A549 (cell line): ENCODE results near the gene ATAD3A. TPM values are rescaled to one million over a fixed set of nuclear protein-coding genes. Genes with fewer than 3 reads are reported as not detected.

ENCODE experiments used
- ATAC-seq, 2 experiments: fragments of 200-7000 bp in 1 of 2; fragments of >200 bp in 1 of 2; cut with Nextera tagmentation in 1 of 2; cut with Tn5 transposase in 1 of 2; 3 replicates each; pipeline versions ENCODE4 v1.8.0 to v1.9.1; 2018 to 2020; ENCODE audit warnings: mild to moderate bottlenecking in 1 of 2, moderate library complexity in 1 of 2
- CTCF ChIA-PET: fragments of 300-600 bp; sonication (Branson Sonifier 250); formaldehyde crosslinking; extraction: SDS; loops from one replicate; lab custom pipeline; 2021; ENCODE audit warnings: antibody characterized with exemption, inconsistent platforms; lab: Yijun Ruan, JAX
- POLR2A ChIA-PET: fragments of 350-600 bp; formaldehyde crosslinking; extraction: SDS; loops from one replicate; lab custom pipeline; 2021; ENCODE audit warnings: antibody characterized with exemption, inconsistent platforms; lab: Yijun Ruan, JAX
- DNase-seq, 2 experiments: peaks; one replicate each; pipeline versions ENCODE4 v3.0.0 to v3.0.0-alpha.2; 2011 to 2016; ENCODE audit warnings: low read depth in 1 of 2, low spot score in 1 of 2
- FAIRE-seq: peaks from 2 replicates; lab custom pipeline; 2011; peaks lifted over from hg19 to GRCh38; lab: Jason Lieb, UNC
- H3K27ac ChIP-seq, 2 experiments: fragments of >200 bp; sonication (Bioruptor Twin); formaldehyde crosslinking; 3 replicates each; pipeline ENCODE4 v1.5.1; 2016 to 2017
- H3K4me1 ChIP-seq: fragments of >200 bp; sonication (Bioruptor Twin); formaldehyde crosslinking; 3 replicates; pipeline ENCODE4 v1.6.1; 2016
- H3K4me2 ChIP-seq: fragments of >200 bp; sonication (Bioruptor Twin); formaldehyde crosslinking; 3 replicates; pipeline ENCODE4 v1.6.1; 2016
- H3K4me3 ChIP-seq: fragments of >200 bp; sonication (Bioruptor Twin); formaldehyde crosslinking; 3 replicates; pipeline ENCODE4 v1.5.1; 2016
- H3K9me3 ChIP-seq: fragments of >200 bp; sonication (Bioruptor Twin); formaldehyde crosslinking; 3 replicates; pipeline ENCODE4 v1.6.1; 2016
- EHMT2 ChIP-seq: fragments of 200-600 bp; sonication (generic); IDR thresholded peaks from 2 replicates; pipeline ENCODE4 v1.6.1; 2016; ENCODE audit warnings: antibody characterized with exemption, low read depth, mild to moderate bottlenecking, moderate library complexity
- FOSL2 ChIP-seq, 2 experiments: fragments of 450-650 bp in 1 of 2; fragments of >200 bp in 1 of 2; sonication (Bioruptor Twin) in 1 of 2; formaldehyde crosslinking; IDR thresholded peaks; 2 replicates each; pipeline versions ENCODE4 v1.5.0 to v1.6.1; 2016 to 2020; ENCODE audit warnings: mild to moderate bottlenecking in 1 of 2, moderate library complexity in 1 of 2
- FOXS1 ChIP-seq: fragments of 250-450 bp; sonication (Bioruptor Pico); IDR thresholded peaks from 2 replicates; pipeline ENCODE4 v1.5.0; 2020; ENCODE audit warnings: mild to moderate bottlenecking, moderate library complexity
- HDAC2 ChIP-seq: fragments of 200-600 bp; sonication (generic); IDR thresholded peaks from 2 replicates; pipeline ENCODE4 v1.6.1; 2016
- HEYL ChIP-seq: fragments of 250-450 bp; sonication (Bioruptor Pico); IDR thresholded peaks from 2 replicates; pipeline ENCODE4 v1.8.0; 2021; ENCODE audit warnings: mild to moderate bottlenecking, moderate library complexity
- HOXB5 ChIP-seq: fragments of 250-450 bp; sonication (Bioruptor Pico); IDR thresholded peaks from 2 replicates; pipeline ENCODE4 v1.5.0; 2020; ENCODE audit warnings: mild to moderate bottlenecking, moderate library complexity
- JUN ChIP-seq, 2 experiments: fragments of >200 bp; sonication (Bioruptor Twin); formaldehyde crosslinking; IDR thresholded peaks; 2 replicates in 1 of 2; 3 replicates in 1 of 2; pipeline ENCODE4 v1.6.1; 2016 to 2017
- KDM5A ChIP-seq: fragments of 200-600 bp; sonication (generic); IDR thresholded peaks from 2 replicates; pipeline ENCODE4 v1.6.1; 2016; ENCODE audit warnings: antibody characterized with exemption, mild to moderate bottlenecking
- NFE2L2 ChIP-seq: fragments of 150-350 bp; conservative IDR thresholded peaks from 2 replicates; pipeline ENCODE4 v1.6.1; 2014; ENCODE audit warnings: low read length
- NPAS2 ChIP-seq: fragments of 250-450 bp; sonication (Bioruptor Pico); IDR thresholded peaks from 2 replicates; pipeline ENCODE4 v1.8.0; 2022; ENCODE audit warnings: mild to moderate bottlenecking, moderate library complexity, borderline replicate concordance
- POLR2A ChIP-seq: IDR thresholded peaks from 2 replicates; pipeline ENCODE4 v1.6.1; 2012; ENCODE audit warnings: mild to moderate bottlenecking, low read length
- POLR2AphosphoS2 ChIP-seq: conservative IDR thresholded peaks from 2 replicates; pipeline ENCODE4 v1.6.1; 2012; ENCODE audit warnings: low read length, improper control_type of control experiment, inconsistent platforms
- RAD21 ChIP-seq, 2 experiments: fragments of >200 bp in 1 of 2; sonication (Bioruptor Twin) in 1 of 2; formaldehyde crosslinking in 1 of 2; IDR thresholded peaks in 1 of 2; conservative IDR thresholded peaks in 1 of 2; 2 replicates in 1 of 2; 3 replicates in 1 of 2; pipeline ENCODE4 v1.6.1; 2012 to 2018; ENCODE audit warnings: inconsistent platforms in 1 of 2
- RCOR1 ChIP-seq: fragments of 150-350 bp; IDR thresholded peaks from 2 replicates; pipeline ENCODE4 v1.6.1; 2014; ENCODE audit warnings: antibody characterized with exemption, low read length, low read depth
- RNF2 ChIP-seq: fragments of 200-600 bp; sonication (generic); IDR thresholded peaks from 2 replicates; pipeline ENCODE4 v1.6.1; 2016; ENCODE audit warnings: low read depth, mild to moderate bottlenecking, antibody characterized with exemption, moderate library complexity, borderline replicate concordance
- SMC3 ChIP-seq: fragments of >200 bp; sonication (Bioruptor Twin); formaldehyde crosslinking; IDR thresholded peaks from 3 replicates; pipeline ENCODE4 v1.6.1; 2018; ENCODE audit warnings: inconsistent platforms
- ZNF302 ChIP-seq: fragments of 250-450 bp; sonication (Bioruptor Pico); IDR thresholded peaks from 2 replicates; pipeline ENCODE4 v1.9.0; 2021; ENCODE audit warnings: inconsistent platforms, mild to moderate bottlenecking, moderate library complexity
- ZSCAN20 ChIP-seq: fragments of 250-450 bp; sonication (Bioruptor Pico); IDR thresholded peaks from 2 replicates; pipeline ENCODE4 v1.8.0; 2022; ENCODE audit warnings: mild to moderate bottlenecking, moderate library complexity
- WGBS: methylation state at CpG from one replicate; pipeline ENCODE4 v1.1.6; 2017; ENCODE audit errors: missing lambda C conversion rate; 5-methylcytosine and 5-hydroxymethylcytosine counted together
- polyA plus RNA-seq, 4 experiments: library from polyadenylated mRNA; depleted of rRNA in 3 of 4; stranded (reverse); fragments of >200 nt; fragmentation: RNase III in 1 of 4; extraction: RNeasy Plus Mini Kit Qiagen cat#74134 plus additional on column Dnase treatment in 1 of 4; gene quantifications; 2 replicates in 3 of 4; 3 replicates in 1 of 4; pipeline ENCODE4 v1.2.3, GENCODE V29; 2011 to 2017
- TF ChIP-seq, protein P1 (sequence below): fragments of 250-450 bp; sonication (Bioruptor Pico); IDR thresholded peaks from 2 replicates; pipeline ENCODE4 v1.5.0; 2020; ENCODE audit warnings: low read depth, mild to moderate bottlenecking, moderate library complexity
- TF ChIP-seq, protein P2 (sequence below): fragments of >200 bp; sonication (Bioruptor Twin); formaldehyde crosslinking; IDR thresholded peaks from 3 replicates; pipeline ENCODE4 v1.6.1; 2016
- TF ChIP-seq, protein P3 (sequence below): fragments of >200 bp; sonication (Bioruptor Twin); formaldehyde crosslinking; IDR thresholded peaks from 3 replicates; pipeline ENCODE4 v1.5.1; 2016
- TF ChIP-seq, protein P4 (sequence below): fragments of 450-650 bp; IDR thresholded peaks from 2 replicates; pipeline ENCODE4 v1.6.1; 2014; ENCODE audit warnings: antibody characterized with exemption

The ATAD3A gene
- polyA plus RNA-seq, 2 of the 4 experiments (the other 2 are of a cell fraction), result 10.9 to 27.2 TPM

DNA sequence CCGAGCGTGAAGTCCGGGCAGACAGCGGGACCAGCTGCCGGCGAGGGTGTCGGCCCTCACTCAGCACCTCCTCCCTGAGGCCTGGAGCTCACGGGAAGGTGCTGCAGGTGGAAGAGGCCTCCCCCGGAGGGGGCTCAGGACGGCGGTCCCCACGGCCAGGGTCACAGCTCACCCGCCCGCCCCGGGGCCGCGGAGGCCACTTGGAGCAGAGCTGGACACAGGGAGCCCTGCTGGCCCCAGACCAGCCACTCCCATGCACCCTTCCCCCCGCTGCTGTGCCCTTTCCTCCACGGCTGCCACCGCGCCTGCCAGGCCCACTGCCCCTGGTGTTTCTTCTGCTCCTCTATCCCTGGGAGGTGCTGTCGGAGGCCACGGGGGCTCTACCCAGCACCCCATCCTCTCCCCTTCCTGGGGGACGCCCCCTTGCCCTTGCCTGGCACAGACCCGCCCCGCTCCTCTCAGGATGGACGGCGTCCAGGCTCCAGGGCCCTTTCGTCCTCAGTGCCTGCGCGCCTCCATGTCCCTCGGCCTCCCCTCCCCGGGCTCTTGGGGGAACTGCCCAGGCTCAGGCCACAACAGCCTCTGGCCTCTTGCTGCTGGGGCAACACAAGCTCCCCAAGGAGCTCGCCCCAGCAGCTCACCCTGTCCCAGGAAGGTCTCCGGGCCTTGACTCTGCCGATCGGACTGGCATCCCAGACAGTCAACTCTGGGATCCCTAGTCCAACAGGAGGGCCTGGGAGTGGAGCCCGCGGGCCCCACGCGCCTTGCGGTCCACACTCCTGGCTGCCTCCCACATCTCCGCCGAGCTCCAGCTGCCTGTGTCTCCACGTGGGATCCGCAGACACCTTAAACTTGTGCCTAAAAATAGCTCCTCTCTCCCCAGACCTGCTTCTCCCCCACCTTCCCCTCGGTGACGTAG, 24.3 kb downstream of the ATAD3A start:
- H3K27ac ChIP-seq, result no peak overlapping the region
- DNase-seq (no peak), ATAC-seq (peak; percentile 19 to 32; a peak in 4 of 6 replicates), FAIRE-seq (no peak)
- 90% methylated on average over 29 of the region's 48 CpGs for WGBS
- H3K4me2 ChIP-seq, result no peak overlapping the region
- CTCF ChIA-PET, result interaction anchor here (0.8 kb wide), 1 partner anchor 11 kb away, joined by 3 read pairs; no protein-coding TSS in a partner anchor
- no peaks in the 10 kb centered on the region; the same call in 2 of the 3 replicates for H3K9me3 ChIP-seq
- TF ChIP-seq JUN (IDR thresholded peaks at IDR 0.05) (no peak), RCOR1 (no peak)
- TF ChIP-seq, protein P1, sequence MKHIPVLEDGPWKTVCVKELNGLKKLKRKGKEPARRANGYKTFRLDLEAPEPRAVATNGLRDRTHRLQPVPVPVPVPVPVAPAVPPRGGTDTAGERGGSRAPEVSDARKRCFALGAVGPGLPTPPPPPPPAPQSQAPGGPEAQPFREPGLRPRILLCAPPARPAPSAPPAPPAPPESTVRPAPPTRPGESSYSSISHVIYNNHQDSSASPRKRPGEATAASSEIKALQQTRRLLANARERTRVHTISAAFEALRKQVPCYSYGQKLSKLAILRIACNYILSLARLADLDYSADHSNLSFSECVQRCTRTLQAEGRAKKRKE, result no peak
- H3K4me3 ChIP-seq, result no peak overlapping the region
- no peaks in the 10 kb centered on the region for H3K4me1 ChIP-seq
- POLR2A ChIA-PET, result no interaction called here

DNA sequence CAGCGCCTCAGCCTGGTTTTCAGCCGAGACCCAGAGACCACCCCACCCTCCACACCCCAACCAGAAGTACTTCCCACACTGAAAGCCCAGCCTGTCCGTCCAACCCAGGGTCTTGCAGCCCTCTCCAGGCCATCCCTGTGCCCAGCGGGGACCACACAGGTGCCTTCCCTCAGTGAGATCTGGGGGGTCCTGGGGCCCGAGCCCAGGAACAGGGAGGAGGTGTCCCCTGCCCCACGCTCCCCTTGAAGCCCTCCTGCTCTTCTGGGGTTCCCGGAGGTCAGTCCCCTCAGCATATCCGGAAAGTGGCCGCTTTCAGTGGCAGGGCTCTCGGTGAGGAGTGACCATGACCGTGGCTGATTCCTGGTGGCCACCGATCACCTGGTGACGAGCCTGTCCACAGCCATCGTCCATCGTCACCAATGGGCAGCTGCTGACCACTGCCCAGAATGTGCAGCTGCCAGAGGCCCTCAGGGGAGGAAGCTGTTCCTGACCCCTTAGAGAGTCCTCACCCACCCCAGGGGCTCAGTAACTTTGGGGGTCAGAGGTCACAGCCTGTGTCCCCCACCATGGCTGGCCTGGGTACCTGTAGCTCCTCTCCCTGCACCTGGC, 25.1 kb downstream of the ATAD3A start:
- WGBS, result 100% methylated on average over 2 of the region's 15 CpGs
- CTCF ChIA-PET, result interaction anchor here (0.8 kb wide), 1 partner anchor 10 kb away, joined by 3 read pairs; no protein-coding TSS in a partner anchor
- no peak for FAIRE-seq

DNA sequence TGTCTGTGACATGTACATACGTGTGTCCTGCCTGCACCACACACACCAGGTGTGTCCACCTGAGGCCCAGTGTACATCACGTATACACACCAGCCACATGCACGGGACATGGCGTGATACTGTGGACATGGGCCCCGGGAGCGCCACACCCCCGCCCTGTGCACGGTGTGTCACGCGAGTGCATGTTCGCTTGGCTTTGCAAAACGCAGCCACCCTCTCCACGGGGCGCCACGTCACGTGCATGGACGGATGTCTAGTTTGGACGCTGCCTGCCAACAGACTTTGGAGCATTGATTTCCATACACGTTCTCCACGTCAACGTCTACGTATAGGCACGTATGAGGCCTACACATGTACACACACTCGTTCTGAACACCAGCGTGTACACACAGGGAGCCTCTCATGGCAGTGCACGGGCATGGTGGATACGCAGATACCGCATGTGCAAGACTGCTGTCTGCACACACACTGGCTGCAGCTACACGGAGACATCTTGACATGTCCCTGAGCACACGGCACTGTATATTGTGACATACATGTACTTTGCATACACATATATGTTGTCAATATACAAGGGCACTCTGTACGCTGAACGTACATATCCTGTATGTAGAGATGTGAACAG, 25.8 kb downstream of the ATAD3A start:
- ChIA-PET CTCF (no interaction called here), POLR2A (no interaction called here)
- H3K27ac ChIP-seq, result no peak overlapping the region
- no peaks in the 10 kb centered on the region for H3K4me1 ChIP-seq
- ATAC-seq (no peak), FAIRE-seq (no peak), DNase-seq (no peak)
- TF ChIP-seq HEYL (CRISPR knock-in tag), result no peak
- TF ChIP-seq, protein P2, sequence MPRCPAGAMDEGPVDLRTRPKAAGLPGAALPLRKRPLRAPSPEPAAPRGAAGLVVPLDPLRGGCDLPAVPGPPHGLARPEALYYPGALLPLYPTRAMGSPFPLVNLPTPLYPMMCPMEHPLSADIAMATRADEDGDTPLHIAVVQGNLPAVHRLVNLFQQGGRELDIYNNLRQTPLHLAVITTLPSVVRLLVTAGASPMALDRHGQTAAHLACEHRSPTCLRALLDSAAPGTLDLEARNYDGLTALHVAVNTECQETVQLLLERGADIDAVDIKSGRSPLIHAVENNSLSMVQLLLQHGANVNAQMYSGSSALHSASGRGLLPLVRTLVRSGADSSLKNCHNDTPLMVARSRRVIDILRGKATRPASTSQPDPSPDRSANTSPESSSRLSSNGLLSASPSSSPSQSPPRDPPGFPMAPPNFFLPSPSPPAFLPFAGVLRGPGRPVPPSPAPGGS, result no peak
- no peak for TF ChIP-seq NPAS2
- no peak for TF ChIP-seq KDM5A
- no peak for TF ChIP-seq FOXS1 (CRISPR knock-in tag)
- TF ChIP-seq JUN (IDR thresholded peaks at IDR 0.05), result no peak
- TF ChIP-seq ZSCAN20 (CRISPR knock-in tag), result no peak
- TF ChIP-seq, protein P1, result no peak
- TF ChIP-seq RAD21 (conservative IDR thresholded peaks at IDR 0.05 in 1 of 2, IDR thresholded peaks at IDR 0.05 in 1 of 2), result no peak
- no peak for TF ChIP-seq POLR2AphosphoS2
- TF ChIP-seq RNF2, result no peak
- no peak for TF ChIP-seq HDAC2
- no peak for TF ChIP-seq ZNF302 (CRISPR knock-in tag)
- no peak overlapping the region for H3K4me3 ChIP-seq
- no peak overlapping the region for H3K4me2 ChIP-seq
- 97% methylated on average over 22 of the region's 32 CpGs for WGBS
- no peaks in the 10 kb centered on the region for H3K9me3 ChIP-seq

More for the DNA sequence above, 25.1 kb downstream of the ATAD3A start:
- POLR2A ChIA-PET, result no interaction called here
- H3K4me1 ChIP-seq, result no peaks in the 10 kb centered on the region
- H3K9me3 ChIP-seq, result no peaks in the 10 kb centered on the region; the same call in 2 of the 3 replicates
- H3K27ac ChIP-seq, result no peak overlapping the region
- no peak for DNase-seq
- TF ChIP-seq SMC3 (no peak), FOSL2 (IDR thresholded peaks at IDR 0.05) (no peak), FOSL2 (CRISPR knock-in tag; IDR thresholded peaks at IDR 0.05) (no peak), HOXB5 (CRISPR knock-in tag) (no peak), EHMT2 (no peak), NFE2L2 (no peak), RAD21 (conservative IDR thresholded peaks at IDR 0.05 in 1 of 2, IDR thresholded peaks at IDR 0.05 in 1 of 2) (no peak), POLR2A (no peak)
- TF ChIP-seq, protein P3, sequence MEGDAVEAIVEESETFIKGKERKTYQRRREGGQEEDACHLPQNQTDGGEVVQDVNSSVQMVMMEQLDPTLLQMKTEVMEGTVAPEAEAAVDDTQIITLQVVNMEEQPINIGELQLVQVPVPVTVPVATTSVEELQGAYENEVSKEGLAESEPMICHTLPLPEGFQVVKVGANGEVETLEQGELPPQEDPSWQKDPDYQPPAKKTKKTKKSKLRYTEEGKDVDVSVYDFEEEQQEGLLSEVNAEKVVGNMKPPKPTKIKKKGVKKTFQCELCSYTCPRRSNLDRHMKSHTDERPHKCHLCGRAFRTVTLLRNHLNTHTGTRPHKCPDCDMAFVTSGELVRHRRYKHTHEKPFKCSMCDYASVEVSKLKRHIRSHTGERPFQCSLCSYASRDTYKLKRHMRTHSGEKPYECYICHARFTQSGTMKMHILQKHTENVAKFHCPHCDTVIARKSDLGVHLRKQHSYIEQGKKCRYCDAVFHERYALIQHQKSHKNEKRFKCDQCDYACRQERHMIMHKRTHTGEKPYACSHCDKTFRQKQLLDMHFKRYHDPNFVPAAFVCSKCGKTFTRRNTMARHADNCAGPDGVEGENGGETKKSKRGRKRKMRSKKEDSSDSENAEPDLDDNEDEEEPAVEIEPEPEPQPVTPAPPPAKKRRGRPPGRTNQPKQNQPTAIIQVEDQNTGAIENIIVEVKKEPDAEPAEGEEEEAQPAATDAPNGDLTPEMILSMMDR, result no peak
- TF ChIP-seq, protein P4, sequence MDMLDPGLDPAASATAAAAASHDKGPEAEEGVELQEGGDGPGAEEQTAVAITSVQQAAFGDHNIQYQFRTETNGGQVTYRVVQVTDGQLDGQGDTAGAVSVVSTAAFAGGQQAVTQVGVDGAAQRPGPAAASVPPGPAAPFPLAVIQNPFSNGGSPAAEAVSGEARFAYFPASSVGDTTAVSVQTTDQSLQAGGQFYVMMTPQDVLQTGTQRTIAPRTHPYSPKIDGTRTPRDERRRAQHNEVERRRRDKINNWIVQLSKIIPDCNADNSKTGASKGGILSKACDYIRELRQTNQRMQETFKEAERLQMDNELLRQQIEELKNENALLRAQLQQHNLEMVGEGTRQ, result no peak
- no peak overlapping the region for H3K4me2 ChIP-seq
- no peak for ATAC-seq
- H3K4me3 ChIP-seq, result no peak overlapping the region
